Measurements from ENCODE around the gene ANKRD33B.
"Not testable (repeated sequence)": the region's sequence is repeated elsewhere in the genome, so short reads cannot be mapped to it uniquely, and the experiment has no call there.

ANKRD33B gene

DNA sequence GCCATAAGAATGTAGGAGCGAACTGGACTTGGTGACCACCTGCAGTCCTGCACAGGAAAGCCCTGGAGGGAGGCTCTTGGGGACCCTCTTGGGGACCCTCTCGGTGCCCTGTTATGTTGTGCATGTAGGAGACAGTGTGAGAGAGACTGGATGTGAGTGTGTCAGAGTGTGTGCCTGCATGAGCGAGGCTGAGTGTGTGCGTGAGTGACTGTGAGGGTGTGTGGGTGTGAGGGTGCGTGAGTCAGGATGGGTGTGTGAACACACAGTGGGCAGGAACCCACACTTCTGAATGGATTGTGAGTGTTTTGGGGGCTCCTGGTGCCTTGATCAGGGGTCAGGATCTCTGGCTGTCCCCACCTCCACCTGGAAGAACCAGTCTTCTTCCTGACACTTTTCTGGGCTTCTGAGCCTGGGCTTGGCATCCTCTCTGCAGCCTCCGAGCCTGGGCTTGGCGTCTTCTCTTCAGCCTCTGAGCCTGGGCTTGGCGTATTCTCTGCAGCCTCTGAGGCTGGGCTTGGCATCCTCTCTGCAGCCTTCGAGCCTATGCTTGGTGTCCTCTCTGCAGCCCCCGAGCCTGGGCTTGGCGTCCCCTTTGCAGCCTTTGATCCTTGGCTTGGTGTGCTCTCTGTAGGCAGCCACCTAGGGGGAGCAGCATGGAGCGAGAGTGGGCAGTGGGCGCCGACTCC lies 25.6 kb upstream of the ANKRD33B start:
- no peak for DNase-seq

DNA sequence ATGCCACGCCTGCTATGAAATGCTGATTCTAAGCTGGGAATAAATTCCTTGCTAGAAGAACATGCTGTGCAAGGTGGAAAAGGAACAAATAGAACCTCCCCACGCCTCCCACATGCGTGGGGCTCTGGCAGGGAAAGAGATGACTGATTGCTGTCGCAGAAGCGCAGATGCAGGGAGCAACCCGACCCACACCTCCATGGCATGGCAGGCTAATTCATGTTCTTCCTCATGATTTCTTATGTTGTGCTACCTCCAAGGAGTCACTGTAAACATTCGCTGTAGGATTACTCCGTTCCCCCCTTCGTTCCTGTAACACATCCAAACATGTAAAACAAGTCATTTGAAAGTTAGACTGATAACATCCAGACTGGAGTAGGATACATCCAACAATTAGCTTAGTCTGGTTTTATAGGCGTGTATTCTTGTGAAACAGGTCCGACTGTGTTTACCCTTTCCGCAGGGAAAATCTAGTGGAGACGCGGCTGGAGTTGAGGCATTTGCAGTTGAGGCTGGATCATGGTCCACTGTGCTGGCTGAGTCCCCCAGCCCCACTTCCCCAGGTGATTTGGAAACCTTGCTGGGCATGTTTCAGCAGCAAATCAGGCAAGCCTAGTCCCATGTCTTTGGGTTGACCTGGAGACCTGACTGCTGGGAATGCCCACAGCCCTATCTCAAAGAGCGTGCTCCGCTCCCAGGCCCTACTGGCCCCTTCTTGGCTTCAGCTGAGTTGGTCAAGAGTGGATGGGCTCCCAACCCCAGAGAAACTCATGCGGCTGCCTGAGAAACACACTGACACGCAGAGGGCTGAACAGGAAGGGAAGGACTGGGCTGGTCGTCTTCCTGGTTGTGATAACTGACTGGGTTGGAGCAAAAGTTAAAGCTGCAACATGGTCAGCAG lies 24.8 kb upstream of the ANKRD33B start:
- DNase-seq, result no peak

DNA sequence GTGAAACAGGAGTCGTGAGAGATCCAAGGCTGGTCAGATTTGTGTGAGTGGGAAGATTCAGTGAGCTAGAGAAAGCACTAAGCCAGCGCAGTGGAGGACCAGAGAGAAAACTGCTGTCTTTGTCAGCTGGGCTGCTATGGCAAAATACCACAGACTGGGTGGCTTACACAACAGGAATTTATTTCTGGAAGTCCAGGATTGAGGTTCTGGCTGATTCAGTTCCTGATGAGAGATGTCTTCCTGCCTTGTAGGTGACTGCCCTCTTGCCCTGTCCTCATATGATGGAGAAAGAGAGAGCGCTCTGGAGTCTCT lies 24.2 kb upstream of the ANKRD33B start:
- DNase-seq, result no peak

DNA sequence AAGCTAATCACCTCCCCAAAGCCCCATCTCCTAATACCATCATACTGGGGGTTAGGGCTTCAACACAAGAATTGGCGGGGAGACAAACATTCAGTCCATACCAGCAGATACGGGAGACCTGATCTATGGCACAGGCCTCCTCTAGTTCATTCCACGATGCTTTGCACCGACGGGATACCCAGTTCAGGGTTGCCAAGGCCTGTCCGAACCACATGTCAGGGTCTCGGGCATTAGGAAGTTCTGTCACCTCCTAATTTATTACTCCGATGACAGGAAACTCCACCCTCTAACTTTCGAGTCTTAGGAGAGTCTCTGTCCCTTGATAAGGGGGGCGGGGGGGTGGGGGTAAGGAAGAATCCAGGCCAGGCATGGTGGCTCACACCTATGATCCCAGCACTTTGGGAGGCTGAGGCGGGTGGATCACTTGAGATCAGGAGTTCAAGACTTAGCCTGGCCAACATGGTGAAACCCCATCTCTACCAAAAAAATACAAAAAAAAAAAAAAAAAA lies 23.8 kb upstream of the ANKRD33B start:
- no peak for DNase-seq

DNA sequence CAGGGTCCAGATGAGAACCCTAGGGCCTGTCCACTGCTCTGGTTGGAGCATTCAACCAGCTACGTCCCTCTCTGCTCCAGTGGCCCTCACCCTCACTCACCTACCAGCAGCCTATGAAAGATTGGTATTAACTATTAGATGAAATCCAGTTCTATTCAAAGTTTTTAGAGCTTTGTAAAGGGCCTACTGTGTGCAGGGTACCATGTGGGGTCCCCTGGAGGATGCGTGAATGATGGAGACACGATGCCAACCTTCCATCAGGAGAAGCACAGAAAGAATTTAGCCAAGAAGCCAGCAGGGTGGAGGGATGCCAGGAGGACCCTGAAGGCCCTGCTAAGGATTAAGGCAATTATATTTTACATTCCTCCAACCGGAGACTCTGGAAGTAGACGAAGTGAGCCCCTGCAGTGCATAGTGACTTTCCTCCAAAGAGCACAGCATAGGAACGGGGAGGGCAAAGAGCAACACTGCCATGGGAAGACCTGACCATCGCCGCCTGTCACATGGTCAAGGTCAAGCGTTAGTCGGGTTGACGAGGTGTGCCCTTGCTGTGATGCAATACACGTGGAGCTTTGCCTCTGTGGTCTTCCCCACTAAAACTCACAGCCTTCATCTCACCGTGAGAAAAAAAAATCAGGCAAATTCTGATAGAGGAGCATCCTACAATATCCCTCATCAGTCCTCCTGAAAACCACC lies 22.8 kb upstream of the ANKRD33B start:
- no peak for DNase-seq

DNA sequence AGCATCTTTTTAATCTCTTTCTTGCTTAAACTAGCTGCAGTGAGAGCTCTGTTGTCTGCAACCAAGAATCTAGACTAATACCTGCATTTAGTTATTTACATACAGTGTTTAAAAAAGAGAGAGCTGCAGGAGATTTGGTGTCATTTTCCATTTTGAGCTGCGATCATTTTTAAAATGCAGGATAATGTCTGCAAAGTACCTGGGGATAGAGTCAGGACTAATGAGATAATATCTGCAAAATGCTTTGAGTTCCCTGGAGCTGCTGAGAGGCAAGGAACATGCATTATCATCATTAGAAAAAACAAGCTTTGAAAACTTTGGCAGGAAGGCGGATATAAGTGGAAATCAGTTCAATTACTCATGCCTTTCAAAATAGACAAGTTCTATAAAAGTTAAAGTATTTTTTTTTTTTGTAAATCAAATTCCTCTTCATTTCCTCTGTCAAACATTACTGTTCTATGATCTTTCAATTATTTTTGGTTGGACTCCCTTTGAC lies 21.8 kb upstream of the ANKRD33B start:
- DNase-seq, result no peak

DNA sequence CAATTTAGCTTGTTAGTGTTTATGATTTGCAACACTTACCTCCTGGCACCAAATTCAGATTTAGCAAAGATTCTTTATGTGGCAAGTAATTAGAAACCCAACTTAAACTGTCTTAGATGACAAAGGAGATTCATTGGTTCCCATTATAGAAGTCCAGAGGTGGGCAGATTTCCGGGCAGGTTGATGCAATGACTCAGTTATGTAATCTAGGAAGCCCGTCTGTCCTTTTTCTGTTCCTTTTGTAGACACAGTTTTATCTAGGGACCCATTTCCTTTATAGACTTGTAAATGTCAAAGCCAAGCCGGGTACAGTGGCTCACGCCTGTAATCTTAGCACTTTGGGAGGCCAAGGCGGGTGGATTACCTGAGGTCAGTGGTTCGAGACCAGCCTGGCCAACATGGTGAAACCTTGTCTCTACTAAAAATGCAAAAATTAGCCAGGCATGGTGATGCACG lies 20.3 kb upstream of the ANKRD33B start:
- no peak for DNase-seq

DNA sequence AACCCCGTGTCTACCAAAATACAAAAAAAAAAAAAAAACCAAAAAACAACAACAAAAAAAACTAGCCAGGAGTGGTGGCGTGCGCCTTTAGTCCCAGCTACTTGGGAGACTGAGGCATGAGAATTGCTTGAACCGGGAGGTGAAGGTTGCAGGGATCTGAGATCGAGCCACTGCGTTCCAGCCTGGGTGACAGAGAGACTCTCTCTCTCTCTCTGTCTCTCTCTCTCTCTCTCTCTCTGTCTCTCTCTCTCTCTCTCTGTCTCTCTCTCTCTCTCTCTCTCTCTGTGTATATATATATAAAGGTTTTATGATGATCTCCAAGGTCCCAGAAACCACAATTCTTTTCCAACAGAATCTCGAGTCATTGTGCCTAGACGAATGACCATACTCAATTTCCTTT lies 18.8 kb upstream of the ANKRD33B start:
- DNase-seq, result no peak

DNA sequence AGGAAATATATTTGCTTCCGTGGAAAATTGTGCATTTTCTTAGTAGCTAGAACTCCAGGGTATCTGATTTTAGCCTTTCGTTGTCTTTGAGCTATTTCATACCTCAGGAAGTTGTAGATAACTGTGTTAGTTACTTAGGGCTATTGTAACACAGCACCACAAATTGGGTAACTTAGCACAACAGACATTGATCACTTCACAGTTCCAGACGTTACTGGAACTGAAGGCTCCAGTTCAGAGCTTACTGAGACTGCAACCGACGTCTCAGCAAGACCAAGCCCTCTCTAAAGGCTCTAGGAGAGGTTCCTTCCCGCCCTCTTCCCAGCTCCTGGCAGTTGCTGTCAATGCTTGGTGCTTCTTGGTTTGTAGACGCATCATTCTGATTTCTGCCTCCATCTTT lies 17.7 kb upstream of the ANKRD33B start:
- DNase-seq, result no peak

DNA sequence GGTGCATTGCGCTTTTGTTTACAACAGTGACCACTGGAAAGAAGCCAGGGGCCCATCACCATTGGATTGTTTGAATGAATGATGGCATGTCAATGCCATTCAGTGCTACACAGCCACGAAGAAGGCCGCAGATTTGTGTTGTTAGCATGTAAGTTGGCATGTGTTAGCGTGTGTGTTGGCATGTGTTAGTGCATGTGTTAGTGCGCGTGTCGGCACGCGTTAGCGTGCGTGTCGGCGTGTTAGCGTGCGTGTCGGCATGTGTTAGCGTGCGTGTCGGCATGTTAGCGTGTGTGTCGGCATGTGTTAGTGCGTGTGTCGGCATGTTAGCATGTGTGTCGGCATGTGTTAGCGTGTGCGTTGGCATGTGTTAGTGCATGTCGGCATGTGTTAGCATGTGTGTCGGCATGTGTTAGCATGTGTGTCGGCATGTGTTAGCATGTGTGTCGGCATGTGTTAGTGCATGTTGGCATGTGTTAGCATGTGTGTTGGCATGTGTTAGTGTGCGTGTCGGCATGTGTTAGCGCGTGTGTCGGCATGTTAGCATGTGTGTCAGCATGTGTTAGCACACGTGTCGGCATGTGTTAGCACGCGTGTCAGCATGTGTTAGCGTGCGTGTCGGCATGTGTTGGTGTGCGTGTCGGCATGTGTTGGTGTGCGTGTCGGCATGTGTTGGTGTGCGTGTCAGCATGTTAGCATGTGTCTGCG lies 15.3 kb upstream of the ANKRD33B start:
- DNase-seq, result no peak

DNA sequence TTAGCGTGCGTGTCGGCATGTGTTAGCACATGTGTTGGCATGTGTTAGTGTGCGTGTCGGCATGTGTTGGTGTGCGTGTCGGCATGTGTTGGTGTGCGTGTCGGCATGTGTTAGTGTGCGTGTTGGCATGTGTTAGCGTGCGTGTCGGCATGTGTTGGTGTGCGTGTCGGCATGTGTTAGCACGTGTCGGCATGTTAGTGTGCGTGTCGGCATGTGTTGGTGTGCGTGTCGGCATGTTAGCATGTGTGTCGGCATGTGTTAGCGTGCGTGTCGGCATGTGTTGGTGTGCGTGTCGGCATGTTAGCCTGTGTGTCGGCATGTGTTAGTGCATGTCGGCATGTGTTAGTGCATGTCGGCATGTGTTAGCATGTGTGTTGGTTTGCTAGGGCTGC lies 14.8 kb upstream of the ANKRD33B start:
- not testable (repeated sequence) for DNase-seq

DNA sequence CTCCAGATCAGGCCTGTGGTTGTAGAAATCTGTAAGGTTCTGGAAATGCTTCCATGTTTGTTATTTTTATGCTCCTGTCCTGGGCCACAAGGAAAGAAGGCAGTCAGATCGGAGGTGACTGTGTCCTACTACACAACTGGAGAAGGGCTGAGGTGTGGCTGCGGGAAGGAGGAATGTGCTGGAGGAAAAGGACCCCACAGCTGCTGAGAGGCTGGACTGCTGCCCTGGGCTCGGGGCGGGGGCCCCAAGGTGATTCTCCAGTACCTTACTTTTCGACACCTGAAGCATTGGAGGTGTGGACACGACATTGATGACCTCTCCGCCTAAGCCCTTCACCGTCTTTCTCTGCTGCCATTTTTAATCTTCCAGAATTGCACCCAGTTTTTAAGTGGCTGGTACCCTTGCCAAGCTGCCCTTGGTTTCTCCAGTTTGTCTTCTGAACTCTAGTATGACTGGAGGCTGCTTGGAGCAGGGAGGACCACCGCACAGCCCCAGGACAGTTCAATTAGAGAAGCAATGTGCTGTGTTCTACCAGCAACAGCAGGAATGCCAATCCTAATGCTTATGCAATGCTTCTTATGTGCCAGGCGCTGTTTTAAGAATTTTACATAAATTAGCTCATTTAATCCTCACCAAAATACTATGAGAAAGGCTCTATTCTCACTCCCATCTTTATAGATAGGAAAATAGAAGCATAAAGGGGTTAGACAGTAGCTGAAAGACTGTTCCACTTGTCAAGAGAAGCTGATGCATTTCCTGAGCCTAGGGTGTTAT lies 13.5 kb upstream of the ANKRD33B start:
- DNase-seq, result no peak

DNA sequence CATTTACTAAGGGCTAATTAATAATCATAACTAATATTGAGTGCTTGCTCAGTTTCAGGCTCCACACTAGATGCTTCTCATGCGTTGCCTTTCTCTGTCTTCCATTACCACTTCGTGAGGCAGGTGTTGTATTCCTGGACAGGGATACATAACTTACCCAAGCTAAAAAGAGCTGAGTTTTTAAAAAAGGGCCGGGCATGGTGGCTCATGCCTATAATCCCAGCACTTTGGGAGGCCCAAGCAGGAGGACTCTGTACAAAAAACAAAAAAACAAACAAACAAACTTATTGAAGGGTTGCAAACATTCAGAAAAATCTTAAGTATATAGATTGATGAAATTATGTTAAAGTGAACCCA lies 12.1 kb upstream of the ANKRD33B start:
- DNase-seq, result no peak

DNA sequence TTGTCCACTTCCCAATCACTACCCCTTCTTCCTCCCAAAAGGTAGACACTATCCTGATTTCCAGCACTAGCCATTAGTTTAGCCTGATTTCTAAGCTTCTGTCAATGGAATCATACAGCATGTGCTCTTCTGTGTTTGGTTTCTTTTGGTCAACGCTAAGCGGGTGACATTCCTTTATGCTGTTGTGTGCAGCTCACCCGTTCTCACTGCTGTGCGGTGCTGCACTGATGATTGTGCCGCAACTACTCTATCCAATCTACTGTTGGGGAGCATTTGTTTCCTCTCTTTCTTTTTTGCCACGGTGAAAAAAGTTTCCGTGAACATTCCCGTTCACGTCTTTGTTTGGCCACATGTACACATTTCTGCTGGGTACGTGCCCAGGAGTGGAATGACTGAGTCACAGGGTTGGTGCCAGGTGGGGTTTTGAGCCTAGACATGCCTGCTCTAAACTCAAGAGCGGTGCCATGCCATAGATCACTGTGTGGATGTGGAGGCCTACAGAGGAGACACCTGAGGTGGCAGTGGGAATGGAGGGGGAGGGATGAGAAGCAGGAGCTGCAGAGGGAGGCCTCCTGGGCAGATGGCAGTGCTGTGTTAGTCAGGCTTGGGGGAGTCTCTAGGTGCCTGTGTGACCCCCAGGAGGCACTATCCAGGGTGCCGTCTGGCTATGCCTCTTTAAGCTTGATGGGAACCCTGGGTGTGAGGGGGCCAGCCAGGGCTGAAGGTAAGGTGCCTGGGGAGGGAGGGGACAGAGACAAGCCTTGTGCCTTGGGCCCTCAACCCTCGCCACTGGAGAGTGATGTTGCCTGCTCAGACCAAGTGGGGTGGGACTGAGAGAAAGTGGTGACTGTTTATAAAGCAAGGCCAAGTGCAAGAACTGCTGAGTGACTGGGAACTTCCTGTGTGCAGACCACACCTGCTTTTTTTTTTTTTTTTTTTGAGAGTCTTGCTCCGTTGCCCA lies 11.4 kb upstream of the ANKRD33B start:
- no peak for DNase-seq

DNA sequence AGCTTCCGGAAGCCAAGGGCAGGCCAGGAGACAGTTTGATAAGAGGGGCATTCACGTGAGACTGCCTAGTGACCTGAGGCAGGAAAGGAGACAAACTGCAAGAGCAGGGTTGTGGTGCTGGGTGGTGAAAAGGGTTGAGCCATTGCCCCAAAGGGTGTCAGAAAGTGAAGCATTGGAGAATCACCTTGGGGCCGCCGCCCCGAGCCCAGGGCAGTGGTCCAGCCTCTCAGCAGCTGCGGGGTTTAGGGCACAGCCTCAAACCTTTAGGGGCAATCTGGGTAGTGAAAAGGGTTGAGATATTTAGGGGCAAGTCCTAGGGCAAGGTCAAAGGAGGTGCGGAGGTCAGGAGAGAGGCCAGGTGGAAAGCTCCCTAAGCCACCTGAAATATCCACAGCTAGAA lies 10.4 kb upstream of the ANKRD33B start:
- no peak for DNase-seq

DNA sequence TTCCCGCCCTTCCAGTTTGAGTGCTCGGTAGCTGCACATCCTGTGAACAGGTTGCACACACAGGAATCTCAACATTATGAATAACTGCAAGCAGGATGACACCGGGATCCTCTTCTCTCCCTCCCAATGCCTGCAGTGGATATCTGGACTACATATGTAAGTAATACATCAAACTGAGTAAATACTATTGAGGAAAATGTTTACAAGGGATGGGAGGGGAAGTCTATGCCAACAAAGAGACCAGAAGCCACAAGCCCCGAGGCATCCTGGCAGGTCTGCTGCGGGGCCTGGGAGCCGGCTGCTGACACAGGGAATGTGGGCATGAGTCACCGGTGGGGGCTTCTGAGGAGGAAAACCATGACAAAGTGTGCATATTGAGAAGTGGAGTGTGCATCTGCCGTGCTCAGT lies 8.6 kb upstream of the ANKRD33B start:
- no peak for DNase-seq

DNA sequence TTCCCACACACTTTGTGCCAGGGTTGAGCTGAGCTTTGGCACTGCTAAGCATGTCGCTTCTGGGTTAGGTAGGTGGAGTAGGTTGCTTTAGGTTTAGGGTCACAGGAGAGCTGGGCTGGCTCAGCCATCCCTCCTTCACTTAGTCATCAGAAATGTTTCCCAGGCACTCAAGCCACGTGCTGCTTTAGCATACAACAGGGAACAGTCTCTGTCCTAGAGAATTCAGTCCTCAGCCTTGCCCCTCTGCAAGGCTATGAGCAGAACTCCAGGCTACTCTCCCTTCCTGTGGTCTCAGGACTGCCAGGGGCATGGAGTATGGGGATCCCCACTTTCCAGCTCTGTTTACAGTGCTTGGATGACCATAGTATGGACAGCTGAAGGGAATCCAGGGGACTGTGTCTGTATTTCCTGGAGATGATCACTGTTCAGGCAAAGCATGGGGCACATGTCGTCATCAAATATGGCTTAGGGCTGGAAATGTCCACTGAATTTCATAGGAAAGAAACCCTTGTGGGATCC lies 7.5 kb upstream of the ANKRD33B start:
- no peak for DNase-seq

DNA sequence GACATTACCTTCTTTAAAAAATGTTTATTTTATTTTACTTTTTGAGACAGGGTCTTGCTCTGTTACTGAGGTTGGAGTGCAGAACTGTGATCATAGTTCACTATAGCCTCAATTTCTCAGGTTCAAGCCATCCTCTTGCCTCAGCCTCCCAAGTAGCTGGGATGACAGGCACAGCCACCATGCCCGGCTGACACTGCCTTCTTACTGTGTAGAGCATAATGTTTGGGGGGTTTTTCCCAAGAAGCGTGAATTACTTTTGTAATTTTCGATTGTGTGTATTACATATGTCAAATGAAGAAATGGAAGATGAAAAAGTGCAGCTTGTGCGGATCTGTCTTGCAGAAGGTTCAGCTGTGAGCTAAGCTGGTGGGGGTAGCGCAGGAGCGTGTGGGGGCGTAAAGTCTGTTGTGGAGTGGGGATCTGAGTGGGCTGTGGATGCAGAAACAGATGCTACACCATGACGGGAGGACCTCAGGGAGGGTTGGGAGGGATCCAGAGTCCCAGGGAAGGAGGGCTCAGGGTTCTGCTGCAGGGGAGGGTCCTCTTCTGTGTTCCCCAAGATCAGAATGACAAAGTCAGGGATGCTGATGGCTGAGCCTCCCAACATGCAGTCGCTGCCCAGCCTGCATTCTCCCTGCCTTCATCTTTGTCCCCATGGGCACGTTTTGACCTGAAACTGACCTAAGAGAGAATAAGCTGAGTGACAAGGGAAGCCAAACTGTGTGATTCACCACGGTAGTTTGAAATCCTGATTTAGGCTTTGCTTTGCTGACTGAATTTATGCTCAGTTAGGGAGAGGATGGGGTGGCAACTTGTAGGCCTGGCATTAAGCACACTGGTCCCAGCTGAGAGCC lies 6.8 kb upstream of the ANKRD33B start:
- DNase-seq, result no peak

DNA sequence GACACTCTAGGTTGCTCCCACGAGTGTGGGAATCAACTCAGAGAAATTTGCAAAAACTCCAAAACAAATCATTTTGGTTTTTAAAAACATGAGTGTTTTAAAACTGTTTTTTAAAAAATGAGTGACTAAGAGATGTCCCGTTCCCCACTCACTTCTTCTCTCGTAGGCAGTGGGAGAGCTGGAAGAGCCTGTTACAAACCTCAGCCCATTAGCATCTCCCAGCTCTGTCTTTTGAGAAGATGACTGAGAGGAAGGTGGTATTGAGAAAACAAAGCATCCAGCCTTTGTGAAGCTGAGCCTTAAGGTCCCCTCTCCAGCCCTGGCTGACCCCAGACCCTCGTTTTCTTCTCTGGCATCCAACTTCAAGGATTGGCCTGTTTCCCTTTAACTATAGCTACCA lies 4.7 kb upstream of the ANKRD33B start:
- no peak for DNase-seq

DNA sequence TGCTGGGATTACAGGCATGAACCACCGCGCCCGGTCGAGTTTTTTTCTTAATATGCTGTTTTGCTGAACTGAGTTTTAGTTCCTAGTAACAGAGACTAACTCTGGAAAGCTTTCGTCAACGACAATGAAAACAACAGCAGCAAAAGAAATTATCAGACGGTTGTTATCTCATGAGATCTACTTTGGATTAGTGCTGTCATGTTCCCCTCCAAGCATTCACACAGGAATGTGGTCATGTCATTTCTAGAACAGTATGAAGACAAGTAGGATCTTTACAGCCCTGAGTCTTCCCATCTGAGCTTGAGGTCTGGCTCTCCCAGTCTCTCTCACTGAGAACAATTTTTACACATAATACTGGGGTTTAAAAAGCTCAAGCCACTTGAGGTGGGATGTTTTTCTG lies 4.0 kb upstream of the ANKRD33B start:
- no peak for DNase-seq
